ENCODE data around the gene ABRACL. TPM values are rescaled to one million over a fixed set of nuclear protein-coding genes. Genes with fewer than 3 reads are reported as not detected.

The ABRACL gene
- total and polyA plus RNA-seq, 2 donors (not counting 3 experiments of a cell fraction or from before 2014, with no cell fraction given), result 54.4 to 87.4 TPM

GRCh38 chr6:138996524-138996923, 32.0 kb upstream of the ABRACL start:
- FAIRE-seq, result no peak
- dilution Hi-C loops (cut with MboI; ENCODE audit: extremely low pct_ligation_motif_present, low sequenced_read_pairs), result no loop called here
- BruUV-seq (replicated peaks), result no TSS peak

More at GRCh38 chr6:138996524-138996923, 32.0 kb upstream of the ABRACL start:
- intact Hi-C loops (cut with micrococcal nuclease), result no loop called here
- Histone ChIP-seq H3K4me1 (ENCODE audit: control insufficient read depth, extremely low read depth, insufficient read depth, low read length) (no peaks in the 10 kb centered on the region), H2AFZ (ENCODE audit: low read depth, low read length) (no peak overlapping the region), H3K27ac (ENCODE audit: insufficient read depth, low read depth, low read length) (no peak overlapping the region), H4K20me1 (replicated peaks; ENCODE audit: control insufficient read depth, extremely low read depth, insufficient read depth, low read length) (no peaks in the 10 kb centered on the region), H3K4me2 (ENCODE audit: insufficient read depth, low read length) (no peak overlapping the region), H3K79me2 (ENCODE audit: control insufficient read depth, insufficient read depth, low read length) (no peaks in the 10 kb centered on the region), H3K9ac (replicated peaks; ENCODE audit: extremely low read depth, insufficient read depth, low read length) (no peak overlapping the region), H3K4me3 (replicated peaks in 1 of 3; ENCODE audit: insufficient read depth in 1 of 3, low read depth in 1 of 3, low read length in 3 of 3) (no peak overlapping the region), H3K9me1 (replicated peaks; ENCODE audit: control insufficient read depth, extremely low read depth, insufficient read depth, low read length) (no peaks in the 10 kb centered on the region), H3K36me3 (ENCODE audit: control insufficient read depth in 2 of 2, extremely low read depth in 1 of 2, insufficient read depth in 2 of 2, low read length in 2 of 2) (no peaks in the 10 kb centered on the region), H3K27me3 (ENCODE audit: control insufficient read depth in 2 of 2, insufficient read depth in 2 of 2, low read length in 2 of 2) (peaks cover 3% of the 10 kb centered on the region in 2 experiments), H3K9me3 (replicated peaks; ENCODE audit: control insufficient read depth, insufficient read depth, low read length) (no peaks in the 10 kb centered on the region)
- no peak for DNase-seq (ENCODE audit: low read depth, low spot score)
- CTCF ChIA-PET, result no interaction called here
- TF ChIP-seq POLR2AphosphoS5 (IDR thresholded peaks at IDR 0.05; ENCODE audit: insufficient read depth, low read depth, low read length), result no peak
- TF ChIP-seq EZH2 (IDR thresholded peaks at IDR 0.05; ENCODE audit: borderline replicate concordance, low read depth, low read length, severe bottlenecking), result no peak
- TF ChIP-seq CTCF (IDR thresholded peaks at IDR 0.05; ENCODE audit: extremely low read depth in 1 of 2, insufficient read depth in 1 of 2, low read depth in 1 of 2, low read length in 2 of 2), result no peak
- no peak for TF ChIP-seq JUN (IDR thresholded peaks at IDR 0.05; ENCODE audit: borderline replicate concordance, insufficient read depth, insufficient read length, low read depth)
- no peak for TF ChIP-seq FOS (IDR thresholded peaks at IDR 0.05; ENCODE audit: borderline replicate concordance, insufficient read depth, low read length)
- TF ChIP-seq POLR2A (IDR thresholded peaks at IDR 0.05; ENCODE audit: low read depth, low read length), result no peak
- TF ChIP-seq MAX (IDR thresholded peaks at IDR 0.05; ENCODE audit: insufficient read depth, insufficient read length), result no peak
- TF ChIP-seq MYC (IDR thresholded peaks at IDR 0.05; ENCODE audit: low read depth, low read length), result no peak
- TF ChIP-seq GATA2 (IDR thresholded peaks at IDR 0.05; ENCODE audit: insufficient read depth, insufficient read length, low read depth, low read length), result no peak
- POLR2A ChIA-PET, result no interaction called here
